GM18508 (cell line): Measurements from ENCODE around the gene NOX4.
"Not testable (repeated sequence)": the region's sequence is repeated elsewhere in the genome, so short reads cannot be mapped to it uniquely, and the experiment has no call there.

ENCODE experiments used
- ATAC-seq: cut with Tn5 transposase; IDR thresholded peaks from one replicate; pipeline ENCODE4 v1.9.1; 2021; ENCODE audit warnings: moderate number of reproducible peaks; ENCODE audit not compliant: insufficient read depth, unreplicated experiment

Gene NOX4

GRCh38 chr11:89463266-89463780 is 27.9 kb downstream of the NOX4 start:
- no peak for ATAC-seq

GRCh38 chr11:89458716-89459115 is 32.5 kb downstream of the NOX4 start:
- ATAC-seq: no peak

GRCh38 chr11:89457190-89457589 is 34.0 kb downstream of the NOX4 start:
- no peak for ATAC-seq

- no peak for ATAC-seq
These were observed 34.5 kb downstream of the NOX4 start for GRCh38 chr11:89456681-89457080.

- no peak for ATAC-seq
These were observed 38.4 kb downstream of the NOX4 start for GRCh38 chr11:89452780-89453179.

- no peak for ATAC-seq
These were observed 43.3 kb downstream of the NOX4 start for GRCh38 chr11:89447845-89448244.

GRCh38 chr11:89443361-89444322 is 47.5 kb downstream of the NOX4 start:
- no peak for ATAC-seq

- no peak for ATAC-seq
These were observed 48.4 kb downstream of the NOX4 start for GRCh38 chr11:89442801-89443200.

- ATAC-seq: no peak
These were observed 49.6 kb downstream of the NOX4 start for GRCh38 chr11:89441606-89442005.

- no peak for ATAC-seq
These were observed 53.9 kb downstream of the NOX4 start for GRCh38 chr11:89437317-89437716.

- ATAC-seq: no peak
These were observed 55.1 kb downstream of the NOX4 start for GRCh38 chr11:89436071-89436470.

GRCh38 chr11:89433278-89433677 is 57.9 kb downstream of the NOX4 start:
- ATAC-seq: no peak

- ATAC-seq: not testable (repeated sequence)
These were observed 59.0 kb downstream of the NOX4 start for GRCh38 chr11:89432182-89432581.

- ATAC-seq: not testable (repeated sequence)
These were observed 64.7 kb downstream of the NOX4 start for GRCh38 chr11:89426501-89426900.

- ATAC-seq: no peak
These were observed 69.5 kb downstream of the NOX4 start for GRCh38 chr11:89421718-89422117.

GRCh38 chr11:89420981-89421380 is 70.2 kb downstream of the NOX4 start:
- no peak for ATAC-seq

- no peak for ATAC-seq
These were observed 74.2 kb downstream of the NOX4 start for GRCh38 chr11:89416961-89417360.

- not testable (repeated sequence) for ATAC-seq
These were observed 80.1 kb downstream of the NOX4 start for GRCh38 chr11:89411112-89411511.

GRCh38 chr11:89410666-89411065 is 80.5 kb downstream of the NOX4 start:
- ATAC-seq: not testable (repeated sequence)

GRCh38 chr11:89408441-89408840 is 82.7 kb downstream of the NOX4 start:
- ATAC-seq: not testable (repeated sequence)

- no peak for ATAC-seq
These were observed 85.5 kb downstream of the NOX4 start for GRCh38 chr11:89405629-89406028.

- not testable (repeated sequence) for ATAC-seq
These were observed 99.5 kb downstream of the NOX4 start for GRCh38 chr11:89391654-89392053.
